GM10266 (cell line): Measurements from ENCODE around the gene MRM2.

Experiments used
- DNase-seq: peaks from one replicate; pipeline ENCODE4 v3.0.0; 2012; ENCODE audit errors: extremely low spot score
- CTCF ChIP-seq: IDR thresholded peaks from 2 replicates; pipeline ENCODE4 v1.5.1; 2012; ENCODE audit warnings: mild to moderate bottlenecking, low read depth; ENCODE audit not compliant: control insufficient read depth, insufficient read depth; ENCODE audit errors: missing control alignments

The MRM2 gene

GRCh38 chr7:2225830-2226229 is 16.2 kb downstream of the MRM2 start:
- DNase-seq: no peak
- no peak for TF ChIP-seq CTCF

- TF ChIP-seq CTCF: no peak
Observed at GRCh38 chr7:2225336-2225735, 16.7 kb downstream of the MRM2 start.

GRCh38 chr7:2224934-2225333 is 17.1 kb downstream of the MRM2 start:
- no peak for TF ChIP-seq CTCF
- DNase-seq: no peak

More at GRCh38 chr7:2225336-2225735, 16.7 kb downstream of the MRM2 start:
- no peak for DNase-seq

GRCh38 chr7:2224491-2224928 is 17.5 kb downstream of the MRM2 start:
- no peak for DNase-seq
- TF ChIP-seq CTCF: no peak

GRCh38 chr7:2223321-2223720 is 18.7 kb downstream of the MRM2 start:
- no peak for DNase-seq
- no peak for TF ChIP-seq CTCF

GRCh38 chr7:2222516-2222915 is 19.5 kb downstream of the MRM2 start:
- no peak for TF ChIP-seq CTCF
- DNase-seq: no peak

GRCh38 chr7:2220954-2221353 is 21.1 kb downstream of the MRM2 start:
- no peak for DNase-seq
- no peak for TF ChIP-seq CTCF

- DNase-seq: no peak
- no peak for TF ChIP-seq CTCF
Observed at GRCh38 chr7:2220506-2220905, 21.5 kb downstream of the MRM2 start.
